Endothelial cell of umbilical vein (primary cell): ENCODE data around the gene CEP55. TPM values are rescaled to one million over a fixed set of nuclear protein-coding genes. Genes with fewer than 3 reads are reported as not detected.

Source experiments
- BruUV-seq: library from RNA; stranded (reverse); fragments of 400-500 nt; replicated peaks from 2 replicates; lab custom pipeline; 2021; lab: Mats Ljungman, UMichigan
- CTCF ChIA-PET: fragments of 300-600, 350-600 bp; sonication (Branson Sonifier 250); formaldehyde crosslinking; loops from one replicate; lab custom pipeline; 2021; ENCODE audit warnings: antibody characterized with exemption, inconsistent platforms; lab: Charles Lee
- POLR2A ChIA-PET: fragments of 300-600, 350-600 bp; sonication (Branson Sonifier 250); formaldehyde crosslinking; loops from one replicate; lab custom pipeline; 2021; ENCODE audit warnings: antibody characterized with exemption, inconsistent platforms; lab: Charles Lee
- DNase-seq: peaks from one replicate; pipeline ENCODE4 v3.0.0-alpha.2; 2011; ENCODE audit warnings: low read depth, low spot score
- FAIRE-seq: peaks from 2 replicates; lab custom pipeline; 2011; peaks lifted over from hg19 to GRCh38; lab: Jason Lieb, UNC
- H2AFZ ChIP-seq: 2 replicates; pipeline ENCODE4 v1.6.0; 2012; ENCODE audit warnings: low read depth, low read length, control low read depth, inconsistent platforms
- H3K27ac ChIP-seq: 2 replicates; pipeline ENCODE4 v1.5.1; 2011; ENCODE audit warnings: low read depth, mild to moderate bottlenecking, control low read depth, low read length, moderate library complexity; ENCODE audit not compliant: insufficient read depth
- H3K27me3 ChIP-seq, 2 experiments: 2 replicates each; pipeline versions ENCODE4 v1.6.0 to v1.6.1; 2011; ENCODE audit warnings: low read length in 2 of 2, mixed read lengths in 1 of 2; ENCODE audit not compliant: control insufficient read depth in 2 of 2, insufficient read depth in 2 of 2
- H3K36me3 ChIP-seq, 2 experiments: 2 replicates in 1 of 2; 3 replicates in 1 of 2; pipeline ENCODE4 v1.5.1; 2011; ENCODE audit warnings: low read length in 2 of 2, mild to moderate bottlenecking in 1 of 2, moderate library complexity in 1 of 2; ENCODE audit not compliant: control insufficient read depth in 2 of 2, insufficient read depth in 2 of 2; ENCODE audit errors: extremely low read depth in 1 of 2
- H3K4me1 ChIP-seq: 3 replicates; pipeline ENCODE4 v1.5.1; 2011; ENCODE audit warnings: mild to moderate bottlenecking, low read length; ENCODE audit not compliant: control insufficient read depth, insufficient read depth; ENCODE audit errors: extremely low read depth
- H3K4me2 ChIP-seq: 2 replicates; pipeline ENCODE4 v1.6.1; 2011; ENCODE audit warnings: low read length, control low read depth, mixed read lengths; ENCODE audit not compliant: insufficient read depth
- H3K4me3 ChIP-seq, 3 experiments: fragments of 200-600 bp in 1 of 3; sonication (generic), shearing (Covaris generic) in 1 of 3; replicated peaks in 1 of 3; 2 replicates each; pipeline ENCODE4 v1.5.1; 2011 to 2016; ENCODE audit warnings: control low read depth in 3 of 3, low read length in 3 of 3, mild to moderate bottlenecking in 2 of 3, inconsistent platforms in 1 of 3, low read depth in 1 of 3, moderate library complexity in 1 of 3; ENCODE audit not compliant: insufficient read depth in 1 of 3
- H3K79me2 ChIP-seq: 2 replicates; pipeline ENCODE4 v1.6.0; 2012; ENCODE audit warnings: low read length, inconsistent platforms; ENCODE audit not compliant: control insufficient read depth, insufficient read depth
- H3K9ac ChIP-seq: replicated peaks from 2 replicates; pipeline ENCODE3; 2011; ENCODE audit warnings: low read length, control low read depth; ENCODE audit not compliant: insufficient read depth; ENCODE audit errors: extremely low read depth
- H3K9me1 ChIP-seq: replicated peaks from 3 replicates; pipeline ENCODE4 v1.6.0; 2011; ENCODE audit warnings: mild to moderate bottlenecking, low read length; ENCODE audit not compliant: control insufficient read depth, insufficient read depth; ENCODE audit errors: extremely low read depth
- H3K9me3 ChIP-seq: replicated peaks from 2 replicates; pipeline ENCODE4 v1.5.1; 2012; ENCODE audit warnings: low read length, inconsistent platforms; ENCODE audit not compliant: control insufficient read depth, insufficient read depth
- H4K20me1 ChIP-seq: replicated peaks from 2 replicates; pipeline ENCODE3; 2011; ENCODE audit warnings: mild to moderate bottlenecking, low read length; ENCODE audit not compliant: control insufficient read depth, insufficient read depth; ENCODE audit errors: extremely low read depth
- EZH2 ChIP-seq: IDR thresholded peaks from 2 replicates; pipeline ENCODE4 v1.6.1; 2012; ENCODE audit warnings: borderline replicate concordance, low read depth, mild to moderate bottlenecking, moderate library complexity, low read length, inconsistent platforms; ENCODE audit not compliant: severe bottlenecking
- FOS ChIP-seq: IDR thresholded peaks from 2 replicates; pipeline ENCODE4 v1.6.1; 2011; ENCODE audit warnings: mild to moderate bottlenecking, low read length, moderate library complexity, borderline replicate concordance; ENCODE audit not compliant: insufficient read depth
- GATA2 ChIP-seq: IDR thresholded peaks from 2 replicates; pipeline ENCODE4 v1.7.0; 2011; ENCODE audit warnings: low read depth, mild to moderate bottlenecking, moderate library complexity, mixed read lengths, low read length; ENCODE audit not compliant: insufficient read length, insufficient read depth
- JUN ChIP-seq: IDR thresholded peaks from 2 replicates; pipeline ENCODE4 v1.6.1; 2011; ENCODE audit warnings: borderline replicate concordance, low read depth; ENCODE audit not compliant: insufficient read length, insufficient read depth
- MYC ChIP-seq: IDR thresholded peaks from one replicate; pipeline ENCODE4 v1.6.1; 2011; ENCODE audit warnings: mild to moderate bottlenecking, low read depth, low read length
- POLR2A ChIP-seq: IDR thresholded peaks from 2 replicates; pipeline ENCODE4 v1.6.1; 2012; ENCODE audit warnings: low read depth, mild to moderate bottlenecking, control low read depth, low read length
- POLR2AphosphoS5 ChIP-seq: IDR thresholded peaks from 2 replicates; pipeline ENCODE4 v1.6.1; 2012; ENCODE audit warnings: low read depth, mild to moderate bottlenecking, control low read depth, low read length, moderate library complexity; ENCODE audit not compliant: insufficient read depth
- dilution Hi-C: fragments of 300-500 bp; cut with MboI; formaldehyde crosslinking; loops from one replicate; pipeline ENCODE4 v1.15.0; 2019; ENCODE audit warnings: low sequenced_read_pairs; ENCODE audit not compliant: extremely low pct_ligation_motif_present
- intact Hi-C: fragments of 100-400 bp; cut with micrococcal nuclease; formaldehyde crosslinking; loops from one replicate; pipeline ENCODE4 v1.10.0; 2022
- polyA plus RNA-seq, 4 experiments: library from polyadenylated mRNA; depleted of rRNA in 3 of 4; stranded (reverse) in 3 of 4; unstranded in 1 of 4; fragments of >200 nt; gene quantifications; 2 replicates each; pipeline versions ENCODE4 v1.2.1 to v1.2.3, GENCODE V29; 2011 to 2012; ENCODE audit warnings: missing spikeins in 1 of 4
- total RNA-seq: library from RNA; stranded (reverse); gene quantifications from 2 replicates; pipeline ENCODE4 v1.2.3, GENCODE V29; 2021
- TF ChIP-seq, protein P1 (sequence below), 2 donors: IDR thresholded peaks; 1 replicate in 1 of 2; 2 replicates in 1 of 2; pipeline ENCODE4 v1.5.1; 2011; ENCODE audit warnings: low read length in 2 of 2, mild to moderate bottlenecking in 2 of 2, moderate library complexity in 2 of 2, control low read depth in 1 of 2, inconsistent platforms in 1 of 2, low read depth in 1 of 2; ENCODE audit not compliant: insufficient read depth in 1 of 2; ENCODE audit errors: extremely low read depth in 1 of 2
- TF ChIP-seq, protein P2 (sequence below): IDR thresholded peaks from 2 replicates; pipeline ENCODE4 v1.6.1; 2011; ENCODE audit not compliant: insufficient read depth, insufficient read length

Gene CEP55
- total and polyA plus RNA-seq, 2 donors (not counting 3 experiments of a cell fraction or from before 2014, with no cell fraction given): 17.4 to 63.0 TPM

DNA sequence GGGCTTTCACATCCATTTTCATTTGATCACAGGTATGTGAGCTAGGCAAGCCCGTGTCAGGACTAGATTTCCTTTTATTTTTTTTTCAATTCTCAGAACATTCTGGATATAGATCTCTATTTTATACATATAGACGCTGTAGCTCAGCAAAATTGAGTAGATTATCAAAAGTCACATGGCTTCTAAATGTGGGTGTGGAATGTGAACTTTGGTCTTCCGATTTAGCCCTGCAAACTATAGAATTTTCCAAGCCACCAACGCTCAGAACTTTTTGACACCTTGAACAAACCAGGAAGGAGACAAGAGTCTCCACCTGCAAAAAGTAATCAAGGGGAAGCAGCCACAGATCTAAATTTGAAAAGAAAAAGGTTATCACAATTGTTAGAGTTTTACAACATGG is 54.2 kb downstream of the CEP55 start:
- H3K9me3 ChIP-seq: no peaks in the 10 kb centered on the region
- H3K4me1 ChIP-seq: peaks cover 20% of the 10 kb centered on the region
- H3K27me3 ChIP-seq: no peaks in the 10 kb centered on the region
- TF ChIP-seq JUN (no peak), MYC (no peak), POLR2AphosphoS5 (no peak), POLR2A (no peak), EZH2 (no peak), GATA2 (no peak), FOS (no peak)
- TF ChIP-seq, protein P1, sequence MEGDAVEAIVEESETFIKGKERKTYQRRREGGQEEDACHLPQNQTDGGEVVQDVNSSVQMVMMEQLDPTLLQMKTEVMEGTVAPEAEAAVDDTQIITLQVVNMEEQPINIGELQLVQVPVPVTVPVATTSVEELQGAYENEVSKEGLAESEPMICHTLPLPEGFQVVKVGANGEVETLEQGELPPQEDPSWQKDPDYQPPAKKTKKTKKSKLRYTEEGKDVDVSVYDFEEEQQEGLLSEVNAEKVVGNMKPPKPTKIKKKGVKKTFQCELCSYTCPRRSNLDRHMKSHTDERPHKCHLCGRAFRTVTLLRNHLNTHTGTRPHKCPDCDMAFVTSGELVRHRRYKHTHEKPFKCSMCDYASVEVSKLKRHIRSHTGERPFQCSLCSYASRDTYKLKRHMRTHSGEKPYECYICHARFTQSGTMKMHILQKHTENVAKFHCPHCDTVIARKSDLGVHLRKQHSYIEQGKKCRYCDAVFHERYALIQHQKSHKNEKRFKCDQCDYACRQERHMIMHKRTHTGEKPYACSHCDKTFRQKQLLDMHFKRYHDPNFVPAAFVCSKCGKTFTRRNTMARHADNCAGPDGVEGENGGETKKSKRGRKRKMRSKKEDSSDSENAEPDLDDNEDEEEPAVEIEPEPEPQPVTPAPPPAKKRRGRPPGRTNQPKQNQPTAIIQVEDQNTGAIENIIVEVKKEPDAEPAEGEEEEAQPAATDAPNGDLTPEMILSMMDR (IDR thresholded peaks at IDR 0.05; ENCODE audit: extremely low read depth in 1 of 2, insufficient read depth in 1 of 2, low read depth in 1 of 2, low read length in 2 of 2): no peak
- TF ChIP-seq, protein P2, sequence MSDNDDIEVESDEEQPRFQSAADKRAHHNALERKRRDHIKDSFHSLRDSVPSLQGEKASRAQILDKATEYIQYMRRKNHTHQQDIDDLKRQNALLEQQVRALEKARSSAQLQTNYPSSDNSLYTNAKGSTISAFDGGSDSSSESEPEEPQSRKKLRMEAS: no peak
- FAIRE-seq: no peak
- no TSS peak for BruUV-seq
- intact Hi-C loops (no loop called here), dilution Hi-C loops (no loop called here)
- H3K4me3 ChIP-seq: no peak overlapping the region
- no peak overlapping the region for H3K4me2 ChIP-seq
- H2AFZ ChIP-seq: no peak overlapping the region
- POLR2A ChIA-PET: no interaction called here
- H4K20me1 ChIP-seq: no peaks in the 10 kb centered on the region
- H3K9ac ChIP-seq: no peak overlapping the region
- DNase-seq: no peak
- CTCF ChIA-PET: interaction anchor here (1.0 to 6.0 kb wide), 2 partner anchors 8 to 130 kb away, joined by 5 to 239 read pairs; no protein-coding TSS in a partner anchor
- H3K79me2 ChIP-seq: no peaks in the 10 kb centered on the region
- H3K27ac ChIP-seq: no peak overlapping the region
- H3K36me3 ChIP-seq: no peaks in the 10 kb centered on the region
- no peaks in the 10 kb centered on the region for H3K9me1 ChIP-seq
